ENCODE measurements around the gene EHMT1. TPM values are rescaled to one million over a fixed set of nuclear protein-coding genes. Genes with fewer than 3 reads are reported as not detected.
A peak's percentile ranks its signal among the peaks of the same experiment; 100 is the strongest.

EHMT1 gene
- total RNA-seq, 4 donors from 2014 or later: 96.4 to 136 (median 118) TPM

GRCh38 chr9:137671721-137672120 lies 52.9 kb downstream of the EHMT1 start:
- H3K9me3 ChIP-seq: no peaks in the 10 kb centered on the region
- 95 to 98% methylated on average over 8 of the region's 8 CpGs for WGBS, 2 donors
- no peak overlapping the region for H3K4me3 ChIP-seq
- DNase-seq (ENCODE audit: low spot score in 2 of 2): no peak
- no peak overlapping the region for H3K27ac ChIP-seq
- H3K36me3 ChIP-seq: no peaks in the 10 kb centered on the region
- no peaks in the 10 kb centered on the region for H3K27me3 ChIP-seq
- TF ChIP-seq CTCF (IDR thresholded peaks at IDR 0.05) (no peak), POLR2A (IDR thresholded peaks at IDR 0.05) (no peak), EP300 (IDR thresholded peaks at IDR 0.05) (no peak)
- H3K4me1 ChIP-seq: peaks cover 0 to 70% (median 7%) of the 10 kb centered on the region in 4 donors

GRCh38 chr9:137672907-137673791 lies 54.3 kb downstream of the EHMT1 start:
- peak; percentile 29 to 72 for DNase-seq (ENCODE audit: low spot score in 2 of 2)
- 41 to 57% methylated on average over 13 of the region's 13 CpGs for WGBS, 2 donors
- Histone ChIP-seq H3K9me3 (no peaks in the 10 kb centered on the region), H3K4me1 (peaks cover 0 to 55% (median 2%) of the 10 kb centered on the region in 4 donors), H3K4me3 (no peak overlapping the region), H3K27ac (no peak overlapping the region), H3K36me3 (peaks cover 0 to 2% (median 0%) of the 10 kb centered on the region in 3 donors), H3K27me3 (no peaks in the 10 kb centered on the region)
- peak; percentile 68 to 89 (median 75) for TF ChIP-seq CTCF (IDR thresholded peaks at IDR 0.05)
- TF ChIP-seq POLR2A (IDR thresholded peaks at IDR 0.05): no peak

GRCh38 chr9:137673886-137674285 lies 55.1 kb downstream of the EHMT1 start:
- Histone ChIP-seq H3K9me3 (no peaks in the 10 kb centered on the region), H3K4me1 (peaks cover 0 to 52% (median 2%) of the 10 kb centered on the region in 4 donors), H3K27ac (no peak overlapping the region), H3K36me3 (peaks cover 0 to 7% (median 0%) of the 10 kb centered on the region in 3 donors), H3K4me3 (no peak overlapping the region), H3K27me3 (no peaks in the 10 kb centered on the region)
- WGBS, 2 donors: 54 to 60% methylated on average over 10 of the region's 10 CpGs
- DNase-seq (ENCODE audit: low spot score in 2 of 2): no peak
- TF ChIP-seq EP300 (IDR thresholded peaks at IDR 0.05) (no peak), POLR2A (IDR thresholded peaks at IDR 0.05) (no peak), CTCF (IDR thresholded peaks at IDR 0.05) (no peak)

- H3K27me3 ChIP-seq: no peaks in the 10 kb centered on the region
- peaks cover 0 to 55% (median 2%) of the 10 kb centered on the region in 4 donors for H3K4me1 ChIP-seq
- H3K36me3 ChIP-seq: peaks cover 0 to 7% (median 0%) of the 10 kb centered on the region in 3 donors
- 70 to 73% methylated on average over 15 of the region's 15 CpGs for WGBS, 2 donors
- no peak for DNase-seq (ENCODE audit: low spot score in 2 of 2)
- TF ChIP-seq CTCF (IDR thresholded peaks at IDR 0.05): no peak
- TF ChIP-seq EP300 (IDR thresholded peaks at IDR 0.05): no peak
- TF ChIP-seq POLR2A (IDR thresholded peaks at IDR 0.05): no peak
- no peaks in the 10 kb centered on the region for H3K9me3 ChIP-seq
- H3K4me3 ChIP-seq: no peak overlapping the region
- no peak overlapping the region for H3K27ac ChIP-seq
Measured at GRCh38 chr9:137674307-137674975, 55.6 kb downstream of the EHMT1 start.

- 82 to 88% methylated on average over 5 of the region's 5 CpGs for WGBS, 2 donors
- Histone ChIP-seq H3K4me3 (no peak overlapping the region), H3K36me3 (peaks cover 0 to 7% (median 0%) of the 10 kb centered on the region in 3 donors), H3K27me3 (no peaks in the 10 kb centered on the region), H3K4me1 (peaks cover 0 to 55% (median 5%) of the 10 kb centered on the region in 4 donors), H3K27ac (no peak overlapping the region), H3K9me3 (no peaks in the 10 kb centered on the region)
- no peak for DNase-seq (ENCODE audit: low spot score in 2 of 2)
- TF ChIP-seq POLR2A (IDR thresholded peaks at IDR 0.05) (no peak), EP300 (IDR thresholded peaks at IDR 0.05) (no peak), CTCF (IDR thresholded peaks at IDR 0.05) (no peak)
Measured at GRCh38 chr9:137674976-137675320, 56.1 kb downstream of the EHMT1 start.
